ENCODE results near the gene SRSF4.

SRSF4 gene

DNA sequence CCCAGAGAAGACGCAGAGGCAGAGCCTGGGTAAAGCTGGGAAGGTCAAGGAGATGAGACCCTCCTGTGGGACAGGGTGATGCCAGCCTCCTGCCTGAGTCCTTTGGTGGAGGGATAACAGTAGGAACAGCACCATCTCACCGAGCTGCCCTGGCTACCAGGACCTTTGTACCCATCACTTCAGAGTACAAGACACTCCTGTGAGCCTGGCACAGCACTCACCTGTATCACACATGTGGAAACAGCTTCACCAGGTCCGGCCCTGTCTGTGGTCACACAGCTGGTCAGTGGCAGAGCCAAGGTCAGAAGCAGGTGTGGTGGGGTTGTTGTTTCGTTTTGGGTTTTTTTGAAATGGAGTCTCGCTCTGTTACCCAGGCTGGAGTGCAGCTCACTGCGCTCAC, 53.0 kb downstream of the SRSF4 start:
- no peak for TF ChIP-seq CTCF (IDR thresholded peaks at IDR 0.05; ENCODE audit: insufficient read depth, low read depth, low read length, missing control alignments)
- no peak for DNase-seq (ENCODE audit: low read depth)
- H3K4me3 ChIP-seq (ENCODE audit: low read depth, low read length): no peak overlapping the region

DNA sequence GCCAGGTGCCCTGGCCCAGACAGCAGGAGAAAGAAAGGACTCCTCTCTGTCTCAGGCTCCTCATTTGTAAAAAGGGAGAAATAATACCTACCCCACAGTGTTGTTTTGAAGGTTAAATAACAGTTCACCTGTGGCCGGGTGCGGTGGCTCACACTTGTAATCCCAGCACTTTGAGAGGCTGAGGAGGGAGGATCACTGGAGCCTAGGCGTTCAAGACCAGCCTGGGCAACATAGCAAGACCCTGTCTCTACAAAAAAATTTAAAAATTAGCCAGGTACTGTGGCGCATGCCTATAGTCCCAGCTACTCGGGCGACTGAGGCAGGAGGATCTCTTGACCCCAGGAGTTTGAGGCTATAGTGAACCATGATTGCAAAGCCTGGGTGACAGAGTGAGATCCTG, 55.5 kb downstream of the SRSF4 start:
- H3K4me3 ChIP-seq (ENCODE audit: low read depth, low read length): no peak overlapping the region
- no peak for DNase-seq (ENCODE audit: low read depth)
- TF ChIP-seq CTCF (IDR thresholded peaks at IDR 0.05; ENCODE audit: insufficient read depth, low read depth, low read length, missing control alignments): no peak

GRCh38 chr1:29125788-29126187, 55.9 kb downstream of the SRSF4 start:
- no peak overlapping the region for H3K4me3 ChIP-seq (ENCODE audit: low read depth, low read length)
- DNase-seq (ENCODE audit: low read depth): no peak
- TF ChIP-seq CTCF (IDR thresholded peaks at IDR 0.05; ENCODE audit: insufficient read depth, low read depth, low read length, missing control alignments): no peak

GRCh38 chr1:29125237-29125641, 56.5 kb downstream of the SRSF4 start:
- DNase-seq (ENCODE audit: low read depth): no peak
- TF ChIP-seq CTCF (IDR thresholded peaks at IDR 0.05; ENCODE audit: insufficient read depth, low read depth, low read length, missing control alignments): no peak
- no peak overlapping the region for H3K4me3 ChIP-seq (ENCODE audit: low read depth, low read length)

GRCh38 chr1:29124366-29125236, 57.1 kb downstream of the SRSF4 start:
- peak; percentile 63 for DNase-seq (ENCODE audit: low read depth)
- peak overlapping the region; percentile 58 for H3K4me3 ChIP-seq (ENCODE audit: low read depth, low read length)
- no peak for TF ChIP-seq CTCF (IDR thresholded peaks at IDR 0.05; ENCODE audit: insufficient read depth, low read depth, low read length, missing control alignments)

DNA sequence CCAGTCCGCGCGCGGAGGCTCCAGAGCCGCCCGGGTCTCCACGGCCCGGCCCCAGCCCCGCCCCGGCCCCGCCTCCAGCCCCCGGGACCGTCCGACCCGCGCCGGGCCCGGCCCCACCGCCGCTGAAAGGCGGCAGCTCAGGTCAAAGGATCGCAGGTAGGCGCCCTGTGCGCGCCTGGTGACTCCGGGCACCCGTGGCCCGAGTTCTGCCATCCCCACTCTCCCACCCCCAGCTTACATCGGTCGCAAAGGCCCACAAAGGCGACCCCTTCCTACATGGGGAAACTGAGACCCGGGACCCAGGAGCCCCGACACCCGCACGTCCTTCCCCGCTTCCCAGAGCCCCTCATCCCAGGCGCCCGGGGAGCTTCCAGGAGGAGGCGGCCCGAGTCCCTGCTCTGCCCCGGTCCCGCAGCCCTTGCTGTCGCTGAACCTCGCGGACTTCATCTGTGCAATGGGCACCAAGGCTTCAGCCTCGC, 57.8 kb downstream of the SRSF4 start, which contains the start of gene TMEM200B:
Gene TMEM200B (minus strand): TSS at position 17 of the 479 bp plus-strand sequence. CDS start 2,075 bp downstream, outside the sequence.
- no peak for TF ChIP-seq CTCF (IDR thresholded peaks at IDR 0.05; ENCODE audit: insufficient read depth, low read depth, low read length, missing control alignments)
- H3K4me3 ChIP-seq (ENCODE audit: low read depth, low read length): peak within 1 kb of the TSS; percentile 58
- DNase-seq (ENCODE audit: low read depth): no peak

Data from GM12865 (cell line).